ENCODE data around the gene NAV1.
A peak's percentile ranks its signal among the peaks of the same experiment; 100 is the strongest.

Gene NAV1

GRCh38 chr1:201503397-201504176 lies 35.3 kb upstream of the NAV1 start:
- no peak for DNase-seq (ENCODE audit: low spot score)

- DNase-seq (ENCODE audit: low spot score), result no peak
These were observed 34.7 kb upstream of the NAV1 start for GRCh38 chr1:201504179-201504631.

GRCh38 chr1:201504799-201505502 lies 34.0 kb upstream of the NAV1 start:
- DNase-seq (ENCODE audit: low spot score), result no peak

GRCh38 chr1:201505503-201505890 lies 33.4 kb upstream of the NAV1 start:
- no peak for DNase-seq (ENCODE audit: low spot score)

- DNase-seq (ENCODE audit: low spot score), result no peak
These were observed 32.8 kb upstream of the NAV1 start for GRCh38 chr1:201506092-201506491.

- peak; percentile 92 for DNase-seq (ENCODE audit: low spot score)
These were observed 32.2 kb upstream of the NAV1 start, which contains the start of gene CSRP1 for GRCh38 chr1:201506557-201507359. Gene CSRP1 (minus strand): TSS chr1:201507123. CDS start chr1:201496303, 10,820 bp downstream.

GRCh38 chr1:201507360-201507675 lies 31.6 kb upstream of the NAV1 start:
- DNase-seq (ENCODE audit: low spot score), result no peak

GRCh38 chr1:201508809-201509208 lies 30.1 kb upstream of the NAV1 start:
- DNase-seq (ENCODE audit: low spot score), result no peak

- no peak for DNase-seq (ENCODE audit: low spot score)
These were observed 29.1 kb upstream of the NAV1 start for GRCh38 chr1:201509601-201510374.

GRCh38 chr1:201510734-201511133 lies 28.2 kb upstream of the NAV1 start:
- no peak for DNase-seq (ENCODE audit: low spot score)

- DNase-seq (ENCODE audit: low spot score), result no peak
These were observed 27.5 kb upstream of the NAV1 start for GRCh38 chr1:201511396-201511940.

GRCh38 chr1:201511941-201512539 lies 26.9 kb upstream of the NAV1 start:
- DNase-seq (ENCODE audit: low spot score), result peak; percentile 32

- DNase-seq (ENCODE audit: low spot score), result no peak
These were observed 25.3 kb upstream of the NAV1 start for GRCh38 chr1:201513498-201514243.

- DNase-seq (ENCODE audit: low spot score), result no peak
These were observed 24.5 kb upstream of the NAV1 start for GRCh38 chr1:201514466-201514865.

GRCh38 chr1:201515062-201515750 lies 23.7 kb upstream of the NAV1 start:
- DNase-seq (ENCODE audit: low spot score), result no peak

- DNase-seq (ENCODE audit: low spot score), result no peak
These were observed 23.0 kb upstream of the NAV1 start for GRCh38 chr1:201515895-201516294.

GRCh38 chr1:201516511-201517127 lies 22.3 kb upstream of the NAV1 start:
- no peak for DNase-seq (ENCODE audit: low spot score)

GRCh38 chr1:201517631-201518030 lies 21.3 kb upstream of the NAV1 start:
- DNase-seq (ENCODE audit: low spot score), result no peak

GRCh38 chr1:201518071-201518470 lies 20.9 kb upstream of the NAV1 start:
- no peak for DNase-seq (ENCODE audit: low spot score)
